ENCODE results near the gene PSMD13.

PSMD13 gene

DNA sequence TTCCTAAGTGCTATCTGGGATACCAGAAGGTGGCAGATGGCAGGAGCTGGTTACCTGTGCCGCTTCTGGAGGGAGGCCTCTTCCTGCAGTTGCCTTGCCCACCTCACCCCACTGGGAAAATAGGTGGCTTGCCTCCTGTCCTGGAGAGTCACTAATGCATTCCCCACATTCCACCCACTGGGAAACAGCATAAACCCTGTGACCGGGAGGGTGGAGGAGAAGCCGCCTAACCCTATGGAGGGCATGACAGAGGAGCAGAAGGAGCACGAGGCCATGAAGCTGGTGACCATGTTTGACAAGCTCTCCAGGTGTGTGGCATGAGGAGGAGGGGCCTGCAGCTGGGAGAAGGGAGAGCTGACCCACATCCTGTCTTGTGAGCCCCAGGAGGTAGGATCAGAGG lies 23.7 kb upstream of the PSMD13 start (continued):
- no peak for TF ChIP-seq PATZ1 (CRISPR knock-in tag; IDR thresholded peaks at IDR 0.05; ENCODE audit: borderline replicate concordance)

DNA sequence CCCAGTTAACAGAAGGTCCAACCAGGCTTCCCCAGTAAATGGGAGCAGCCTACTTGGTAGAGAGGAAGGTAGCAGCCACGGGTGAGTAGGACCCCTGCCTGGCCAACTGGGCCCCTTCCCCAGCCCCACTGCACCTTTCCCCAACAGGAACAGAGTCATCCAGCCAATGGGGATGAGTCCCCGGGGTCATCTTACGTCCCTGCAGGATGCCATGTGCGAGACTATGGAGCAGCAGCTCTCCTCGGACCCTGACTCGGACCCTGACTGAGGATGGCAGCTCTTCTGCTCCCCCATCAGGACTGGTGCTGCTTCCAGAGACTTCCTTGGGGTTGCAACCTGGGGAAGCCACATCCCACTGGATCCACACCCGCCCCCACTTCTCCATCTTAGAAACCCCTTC lies 22.7 kb upstream of the PSMD13 start:
- ATAC-seq, result no peak
- TF ChIP-seq GLIS3 (CRISPR knock-in tag; IDR thresholded peaks at IDR 0.05) (no peak), ESRRG (CRISPR knock-in tag; IDR thresholded peaks at IDR 0.05) (no peak), POU6F1 (CRISPR knock-in tag; IDR thresholded peaks at IDR 0.05; ENCODE audit: borderline replicate concordance, low read depth) (no peak), PATZ1 (CRISPR knock-in tag; IDR thresholded peaks at IDR 0.05; ENCODE audit: borderline replicate concordance) (no peak), PPARA (CRISPR knock-in tag; IDR thresholded peaks at IDR 0.05; ENCODE audit: borderline replicate concordance) (no peak), ZC3H10 (CRISPR knock-in tag; IDR thresholded peaks at IDR 0.05) (no peak), ZNF70 (CRISPR knock-in tag; IDR thresholded peaks at IDR 0.05) (no peak), ZNF565 (CRISPR knock-in tag; conservative IDR thresholded peaks at IDR 0.05; ENCODE audit: low read depth) (no peak), TOX (CRISPR knock-in tag; IDR thresholded peaks at IDR 0.05; ENCODE audit: borderline replicate concordance) (no peak)

DNA sequence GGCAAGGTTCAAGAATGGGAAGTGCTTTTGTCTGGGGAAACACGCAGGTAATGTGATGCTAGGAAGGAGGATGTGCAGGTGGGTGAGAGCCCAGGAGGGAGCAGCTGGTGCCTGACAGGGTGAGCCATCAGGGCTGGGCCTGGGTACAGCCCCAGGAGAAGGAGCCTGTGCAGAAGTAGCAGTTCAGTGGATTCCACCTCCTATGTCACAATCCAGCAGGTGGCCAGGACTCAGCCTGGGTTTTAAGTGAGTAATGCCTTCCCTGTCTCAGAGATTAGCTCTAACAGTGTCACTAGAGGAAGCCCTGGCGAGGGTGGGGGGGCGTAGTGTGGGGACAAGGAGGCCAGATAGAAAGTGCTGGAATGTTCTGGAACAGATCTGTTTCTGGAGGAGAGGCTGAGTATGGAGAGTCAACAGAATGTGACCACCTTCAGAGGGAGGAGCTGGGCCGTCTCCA lies 21.2 kb upstream of the PSMD13 start:
- no peak for TF ChIP-seq TCF4 (CRISPR knock-in tag; IDR thresholded peaks at IDR 0.05; ENCODE audit: borderline replicate concordance)
- no peak for TF ChIP-seq ZC3H10 (CRISPR knock-in tag; IDR thresholded peaks at IDR 0.05)
- TF ChIP-seq POU6F1 (CRISPR knock-in tag; IDR thresholded peaks at IDR 0.05; ENCODE audit: borderline replicate concordance, low read depth), result no peak
- TF ChIP-seq ZFP30 (CRISPR knock-in tag; IDR thresholded peaks at IDR 0.05), result no peak
- TF ChIP-seq GLIS3 (CRISPR knock-in tag; IDR thresholded peaks at IDR 0.05), result 0 out of 2 replicates have a peak, but pooled peaks have one; percentile 15
- ATAC-seq, result peak; percentile 13

GRCh38 chr11:216081-216974 lies 20.4 kb upstream of the PSMD13 start:
- TF ChIP-seq ARNTL (CRISPR knock-in tag; IDR thresholded peaks at IDR 0.05; ENCODE audit: borderline replicate concordance, low read depth), result no peak
- no peak for TF ChIP-seq PATZ1 (CRISPR knock-in tag; IDR thresholded peaks at IDR 0.05; ENCODE audit: borderline replicate concordance)
- no peak for TF ChIP-seq CREB5 (CRISPR knock-in tag; IDR thresholded peaks at IDR 0.05; ENCODE audit: low read depth)
- TF ChIP-seq ZFP30 (CRISPR knock-in tag; IDR thresholded peaks at IDR 0.05), result no peak
- no peak for TF ChIP-seq CSDC2 (CRISPR knock-in tag; IDR thresholded peaks at IDR 0.05)
- no peak for TF ChIP-seq OSR1 (CRISPR knock-in tag; IDR thresholded peaks at IDR 0.05)
- no peak for TF ChIP-seq TCF4 (CRISPR knock-in tag; IDR thresholded peaks at IDR 0.05; ENCODE audit: borderline replicate concordance)
- no peak for TF ChIP-seq ESRRG (CRISPR knock-in tag; IDR thresholded peaks at IDR 0.05)
- TF ChIP-seq SNAI2 (CRISPR knock-in tag; IDR thresholded peaks at IDR 0.05), result no peak
- no peak for TF ChIP-seq POU6F1 (CRISPR knock-in tag; IDR thresholded peaks at IDR 0.05; ENCODE audit: borderline replicate concordance, low read depth)
- no peak for TF ChIP-seq PPARA (CRISPR knock-in tag; IDR thresholded peaks at IDR 0.05; ENCODE audit: borderline replicate concordance)
- peak; percentile 17 for ATAC-seq

All from SK-N-SH treated with all-trans-retinoic acid at 6 μM for 48 hours (cell line).